H1 (cell line): ENCODE data around the gene LUM. TPM values are rescaled to one million over a fixed set of nuclear protein-coding genes. Genes with fewer than 3 reads are reported as not detected.

Source experiments
- CTCF ChIA-PET: fragments of 300-600 bp; sonication (Branson Sonifier 250); formaldehyde crosslinking; loops from one replicate; lab custom pipeline; 2021; ENCODE audit not compliant: partially characterized antibody; lab: Charles Lee
- POLR2A ChIA-PET: fragments of 300-600 bp; sonication (Branson Sonifier 250); formaldehyde crosslinking; loops from one replicate; lab custom pipeline; 2021; ENCODE audit warnings: inconsistent platforms; ENCODE audit not compliant: partially characterized antibody; lab: Charles Lee
- DNase-seq, 2 experiments: peaks; one replicate each; pipeline versions ENCODE4 v3.0.0 to v3.0.0-alpha.2; 2010 to 2022; ENCODE audit warnings: low spot score in 2 of 2, low read depth in 1 of 2, mixed read lengths in 1 of 2
- FAIRE-seq: peaks from 2 replicates; lab custom pipeline; 2011; peaks lifted over from hg19 to GRCh38; lab: Jason Lieb, UNC
- H2AFZ ChIP-seq: 2 replicates; pipeline ENCODE4 v1.8.1; 2012; ENCODE audit warnings: low read length, inconsistent platforms
- H2AK5ac ChIP-seq: 2 replicates; pipeline ENCODE4 v1.6.1; 2013; ENCODE audit warnings: low read depth, low read length
- H2BK120ac ChIP-seq: replicated peaks from 2 replicates; pipeline ENCODE3; 2013; ENCODE audit warnings: low read depth, low read length, inconsistent platforms
- H2BK12ac ChIP-seq: 2 replicates; pipeline ENCODE4 v1.6.1; 2013; ENCODE audit warnings: low read depth, low read length
- H2BK15ac ChIP-seq: 2 replicates; pipeline ENCODE4 v1.6.1; 2013; ENCODE audit warnings: low read length
- H2BK20ac ChIP-seq: 2 replicates; pipeline ENCODE4 v1.6.1; 2013; ENCODE audit warnings: low read length
- H2BK5ac ChIP-seq: 2 replicates; pipeline ENCODE4 v1.6.1; 2013; ENCODE audit warnings: low read depth, low read length
- H3K14ac ChIP-seq: 2 replicates; pipeline ENCODE4 v1.6.1; 2013; ENCODE audit warnings: inconsistent platforms; ENCODE audit not compliant: insufficient read length
- H3K18ac ChIP-seq: 2 replicates; pipeline ENCODE4 v1.6.1; 2013; ENCODE audit warnings: low read length; ENCODE audit errors: extremely low read depth
- H3K23ac ChIP-seq: 2 replicates; pipeline ENCODE4 v1.6.1; 2013; ENCODE audit warnings: inconsistent platforms; ENCODE audit not compliant: insufficient read length
- H3K23me2 ChIP-seq: 2 replicates; pipeline ENCODE4 v1.6.1; 2013; ENCODE audit warnings: low read depth, low read length
- H3K27ac ChIP-seq: 2 replicates; pipeline ENCODE4 v1.6.1; 2011; ENCODE audit warnings: low read depth, low read length, inconsistent platforms
- H3K27me3 ChIP-seq, 4 experiments: replicated peaks in 1 of 4; 1 replicate in 1 of 4; 2 replicates in 3 of 4; pipeline versions ENCODE4 v1.6.1 to v1.8.1; 2011 to 2013; ENCODE audit warnings: low read length in 3 of 4, mild to moderate bottlenecking in 3 of 4, inconsistent platforms in 2 of 4, mixed read lengths in 2 of 4, moderate library complexity in 1 of 4; ENCODE audit not compliant: control insufficient read depth in 3 of 4, insufficient read depth in 3 of 4; ENCODE audit errors: extremely low read depth in 1 of 4
- H3K36me3 ChIP-seq, 4 experiments: 2 replicates each; pipeline versions ENCODE4 v1.6.1 to v1.8.1; 2011 to 2013; ENCODE audit warnings: mild to moderate bottlenecking in 4 of 4, low read length in 3 of 4, moderate library complexity in 2 of 4, control low read depth in 1 of 4, inconsistent platforms in 1 of 4; ENCODE audit not compliant: insufficient read depth in 4 of 4, control insufficient read depth in 2 of 4
- H3K4ac ChIP-seq: replicated peaks from 2 replicates; pipeline ENCODE3; 2013; ENCODE audit warnings: low read length, low read depth, mixed read lengths, inconsistent platforms; ENCODE audit not compliant: insufficient read length
- H3K4me1 ChIP-seq, 4 experiments: replicated peaks in 1 of 4; 1 replicate in 1 of 4; 2 replicates in 3 of 4; pipeline versions ENCODE4 v1.6.1 to v1.8.1; 2011 to 2013; ENCODE audit warnings: low read length in 3 of 4, inconsistent platforms in 2 of 4, mixed read lengths in 1 of 4; ENCODE audit not compliant: insufficient read depth in 4 of 4, control insufficient read depth in 3 of 4
- H3K4me2 ChIP-seq, 2 experiments: 2 replicates each; pipeline versions ENCODE4 v1.6.1 to v1.8.1; 2011 to 2013; ENCODE audit warnings: low read depth in 2 of 2, low read length in 2 of 2, control low read depth in 1 of 2, inconsistent platforms in 1 of 2, mild to moderate bottlenecking in 1 of 2; ENCODE audit not compliant: insufficient read depth in 1 of 2
- H3K4me3 ChIP-seq, 4 experiments: fragments of 200-600, 300-600 bp in 1 of 4; sonication (generic), shearing (Covaris generic), sonication (Bioruptor Twin) in 1 of 4; 2 replicates each; pipeline versions ENCODE4 v1.5.1 to v1.8.1; 2011 to 2016; ENCODE audit warnings: low read length in 4 of 4, low read depth in 3 of 4, control low read depth in 2 of 4, inconsistent platforms in 2 of 4, mild to moderate bottlenecking in 2 of 4, mixed read lengths in 1 of 4, moderate library complexity in 1 of 4; ENCODE audit not compliant: insufficient read depth in 2 of 4; ENCODE audit errors: extremely low read depth in 1 of 4
- H3K56ac ChIP-seq: replicated peaks from 2 replicates; pipeline ENCODE3; 2013; ENCODE audit warnings: low read depth, mild to moderate bottlenecking, mixed read lengths, low read length, inconsistent platforms; ENCODE audit not compliant: insufficient read length
- H3K79me1 ChIP-seq: 2 replicates; pipeline ENCODE4 v1.6.1; 2013; ENCODE audit warnings: low read depth, low read length, control low read depth
- H3K79me2 ChIP-seq, 2 experiments: 2 replicates each; pipeline versions ENCODE4 v1.6.1 to v1.8.1; 2012 to 2013; ENCODE audit warnings: low read length in 2 of 2, mild to moderate bottlenecking in 2 of 2, inconsistent platforms in 1 of 2; ENCODE audit not compliant: insufficient read depth in 2 of 2, control insufficient read depth in 1 of 2
- H3K9ac ChIP-seq, 4 experiments: replicated peaks in 1 of 4; 1 replicate in 1 of 4; 2 replicates in 3 of 4; pipeline versions ENCODE4 v1.6.1 to v1.8.1; 2011 to 2013; ENCODE audit warnings: low read depth in 3 of 4, low read length in 3 of 4, control low read depth in 2 of 4, mild to moderate bottlenecking in 2 of 4, moderate library complexity in 2 of 4, inconsistent platforms in 1 of 4; ENCODE audit errors: extremely low read depth in 1 of 4
- H3K9me3 ChIP-seq, 2 experiments: 2 replicates each; pipeline versions ENCODE4 v1.6.1 to v1.8.1; 2012 to 2013; ENCODE audit warnings: mild to moderate bottlenecking in 2 of 2, moderate library complexity in 2 of 2, control low read depth in 1 of 2, inconsistent platforms in 1 of 2, low read depth in 1 of 2, low read length in 1 of 2, mixed read lengths in 1 of 2; ENCODE audit not compliant: insufficient read depth in 2 of 2
- H4K20me1 ChIP-seq, 2 experiments: replicated peaks in 1 of 2; 2 replicates each; pipeline versions ENCODE3 to v1.8.1; 2011 to 2013; ENCODE audit warnings: inconsistent platforms in 2 of 2, low read length in 2 of 2, mild to moderate bottlenecking in 1 of 2; ENCODE audit not compliant: insufficient read depth in 2 of 2, control insufficient read depth in 1 of 2
- H4K5ac ChIP-seq: 2 replicates; pipeline ENCODE4 v1.6.1; 2013; ENCODE audit warnings: low read length, low read depth, mixed read lengths, inconsistent platforms; ENCODE audit not compliant: insufficient read length
- H4K8ac ChIP-seq: 2 replicates; pipeline ENCODE4 v1.8.0; 2013; ENCODE audit warnings: mild to moderate bottlenecking, moderate library complexity, low read length, inconsistent platforms; ENCODE audit not compliant: insufficient read depth; ENCODE audit errors: extremely low read depth
- H4K91ac ChIP-seq: replicated peaks from 2 replicates; pipeline ENCODE3; 2013; ENCODE audit warnings: low read length, mixed read lengths, inconsistent platforms; ENCODE audit not compliant: insufficient read length
- BRCA1 ChIP-seq: IDR thresholded peaks from 2 replicates; pipeline ENCODE4 v1.6.1; 2012; ENCODE audit warnings: low read depth, low read length, improper control_type of control experiment
- CBX5 ChIP-seq: fragments of 300-800, 300-1000 bp; sonication (generic); IDR thresholded peaks from 2 replicates; pipeline ENCODE4 v1.7.1; 2016; ENCODE audit warnings: antibody characterized with exemption, low read length, low read depth
- CBX8 ChIP-seq: fragments of 300-800, 300-1000 bp; sonication (generic); IDR thresholded peaks from 2 replicates; pipeline ENCODE4 v1.7.1; 2016; ENCODE audit warnings: low read depth, low read length, borderline replicate concordance
- CTBP2 ChIP-seq: IDR thresholded peaks from 2 replicates; pipeline ENCODE4 v1.7.0; 2011; ENCODE audit warnings: borderline replicate concordance, mild to moderate bottlenecking, moderate library complexity, mixed read lengths, low read length; ENCODE audit not compliant: insufficient read depth, insufficient read length
- CTCF ChIP-seq, 3 experiments: IDR thresholded peaks; 1 replicate in 2 of 3; 2 replicates in 1 of 3; pipeline versions ENCODE4 v1.5.1 to v1.6.1; 2011; ENCODE audit warnings: low read length in 3 of 3, mild to moderate bottlenecking in 3 of 3, inconsistent platforms in 2 of 3, low read depth in 1 of 3, moderate library complexity in 1 of 3; ENCODE audit not compliant: insufficient read depth in 1 of 3; ENCODE audit errors: control extremely low read depth in 1 of 3
- EGR1 ChIP-seq: IDR thresholded peaks from 2 replicates; pipeline ENCODE4 v1.6.1; 2011; ENCODE audit warnings: low read depth, low read length, borderline replicate concordance
- FOSL1 ChIP-seq: IDR thresholded peaks from 2 replicates; pipeline ENCODE4 v1.6.1; 2011; ENCODE audit warnings: mild to moderate bottlenecking, low read depth, low read length, moderate library complexity; ENCODE audit not compliant: insufficient read depth
- MAFK ChIP-seq: IDR thresholded peaks from 2 replicates; pipeline ENCODE4 v1.6.1; 2012; ENCODE audit warnings: low read depth, mild to moderate bottlenecking, improper control_type of control experiment, low read length
- POLR2A ChIP-seq, 2 experiments: IDR thresholded peaks; 1 replicate in 1 of 2; 2 replicates in 1 of 2; pipeline ENCODE4 v1.6.1; 2011; ENCODE audit warnings: low read depth in 2 of 2, low read length in 2 of 2, mild to moderate bottlenecking in 2 of 2; ENCODE audit errors: control extremely low read depth in 1 of 2
- RFX5 ChIP-seq: IDR thresholded peaks from 2 replicates; pipeline ENCODE4 v1.6.1; 2011; ENCODE audit warnings: low read depth, low read length, improper control_type of control experiment, borderline replicate concordance
- SP1 ChIP-seq: IDR thresholded peaks from 2 replicates; pipeline ENCODE4 v1.6.1; 2011; ENCODE audit warnings: low read depth, low read length
- WGBS, 2 experiments: shearing (Covaris generic) in 1 of 2; methylation state at CpG; one replicate each; pipeline versions ENCODE4 v1.1.6 to v1.1.7; 2013 to 2015; ENCODE audit warnings: low lambda C conversion rate in 2 of 2, mixed read lengths in 2 of 2, inconsistent platforms in 1 of 2, low coverage in 1 of 2, missing lambda C conversion rate in 1 of 2; ENCODE audit not compliant: insufficient replicate concordance in 2 of 2, insufficient coverage in 1 of 2, insufficient read length in 1 of 2; ENCODE audit errors: extremely low coverage in 1 of 2, missing lambda C conversion rate in 1 of 2; 5-methylcytosine and 5-hydroxymethylcytosine counted together
- polyA plus RNA-seq, 7 experiments: library from polyadenylated mRNA; depleted of rRNA in 3 of 7; stranded (reverse) in 5 of 7; unstranded in 2 of 7; fragments of >200 nt in 5 of 7; fragments of 200-250 nt in 2 of 7; gene quantifications; 1 replicate in 5 of 7; 2 replicates in 1 of 7; 4 replicates in 1 of 7; pipeline versions ENCODE4 v1.2.1 to v1.2.3, GENCODE V29; 2011 to 2013; ENCODE audit warnings: missing spikeins in 2 of 7, mixed read lengths in 2 of 7
- total RNA-seq: library from RNA; stranded (reverse); fragmentation: NEBNext Ultra II Directional; extraction: Animal tissue kit (Norgen Biotek cat#: 25700); gene quantifications from 2 replicates; pipeline ENCODE4 v1.2.1, GENCODE V29; 2021
- TF ChIP-seq, protein P1 (sequence below): IDR thresholded peaks from 2 replicates; pipeline ENCODE4 v1.6.1; 2012; ENCODE audit warnings: inconsistent platforms

The LUM gene
- total and polyA plus RNA-seq, 2 of the 8 experiments (the other 6 are each of a cell fraction or from before 2014, with no cell fraction given): not detected

- Histone ChIP-seq H4K91ac (no peak overlapping the region), H3K9me3 (no peaks in the 10 kb centered on the region), H3K4me1 (no peaks in the 10 kb centered on the region), H3K4me2 (no peak overlapping the region), H4K20me1 (no peaks in the 10 kb centered on the region), H3K79me1 (no peaks in the 10 kb centered on the region), H3K14ac (no peak overlapping the region), H2BK120ac (no peak overlapping the region), H2BK15ac (no peak overlapping the region), H2BK12ac (no peak overlapping the region), H3K18ac (no peak overlapping the region), H3K56ac (no peak overlapping the region), H4K5ac (no peak overlapping the region), H3K79me2 (no peaks in the 10 kb centered on the region), H3K4ac (no peak overlapping the region), H3K36me3 (no peaks in the 10 kb centered on the region), H3K23me2 (no peaks in the 10 kb centered on the region), H2AFZ (no peak overlapping the region), H3K23ac (no peak overlapping the region), H3K27me3 (no peaks in the 10 kb centered on the region), H3K9ac (no peak overlapping the region), H4K8ac (no peak overlapping the region), H2AK5ac (no peak overlapping the region), H3K4me3 (no peak overlapping the region), H2BK5ac (no peak overlapping the region)
- ChIA-PET POLR2A (no interaction called here), CTCF (interaction anchor here (0.7 to 1.0 kb wide), 2 partner anchors 10 to 12 kb away, joined by 3 read pairs; no protein-coding TSS in a partner anchor)
- FAIRE-seq (no peak), DNase-seq (no peak)
- 82% methylated on average over 1 of the region's 1 CpG; no CpG with 5 or more reads in 1 of the 2 experiments for WGBS, 2 experiments
- TF ChIP-seq RFX5: no peak
- no peak for TF ChIP-seq SP1
- no peak for TF ChIP-seq CTBP2
- no peak for TF ChIP-seq CBX8
- no peak for TF ChIP-seq BRCA1
- TF ChIP-seq, protein P1, sequence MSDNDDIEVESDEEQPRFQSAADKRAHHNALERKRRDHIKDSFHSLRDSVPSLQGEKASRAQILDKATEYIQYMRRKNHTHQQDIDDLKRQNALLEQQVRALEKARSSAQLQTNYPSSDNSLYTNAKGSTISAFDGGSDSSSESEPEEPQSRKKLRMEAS: no peak
- no peak for TF ChIP-seq EGR1
- TF ChIP-seq POLR2A (IDR thresholded peaks at IDR 0.05; ENCODE audit: control extremely low read depth in 1 of 2, low read depth in 2 of 2, low read length in 2 of 2): no peak
- TF ChIP-seq CTCF (IDR thresholded peaks at IDR 0.05; ENCODE audit: control extremely low read depth in 1 of 3, insufficient read depth in 1 of 3, low read depth in 1 of 3, low read length in 3 of 3): no peak
- TF ChIP-seq FOSL1: no peak
- no peak for TF ChIP-seq MAFK
- no peak for TF ChIP-seq CBX5
- TF ChIP-seq, all 59 proteins: peak for 0
- Histone ChIP-seq H3K27ac (no peak overlapping the region), H2BK20ac (no peak overlapping the region)
Measured at GRCh38 chr12:91119089-91119488, 7.8 kb upstream of the LUM start.
